GM23338 (cell line): ENCODE data around the gene TNS4.

Source experiments
- CTCF ChIP-seq, 2 experiments: fragments of 200-600 bp in 1 of 2; sonication (generic) in 1 of 2; conservative IDR thresholded peaks; 2 replicates each; pipeline versions ENCODE4 v1.5.1 to v1.6.1; 2016 to 2017; ENCODE audit warnings: antibody characterized with exemption in 2 of 2, low read depth in 2 of 2, mild to moderate bottlenecking in 2 of 2, moderate library complexity in 1 of 2
- EZH2 ChIP-seq: fragments of 200-600 bp; sonication (generic); IDR thresholded peaks from one replicate; pipeline ENCODE4 v1.8.0; 2017; ENCODE audit warnings: antibody characterized with exemption, mild to moderate bottlenecking, low read depth; ENCODE audit not compliant: unreplicated experiment
- EZH2phosphoT487 ChIP-seq: fragments of 200-600 bp; sonication (generic); IDR thresholded peaks from one replicate; pipeline ENCODE4 v1.8.1; 2018; ENCODE audit warnings: antibody characterized with exemption; ENCODE audit not compliant: unreplicated experiment
- POLR2AphosphoS5 ChIP-seq: IDR thresholded peaks from 2 replicates; pipeline ENCODE4 v1.6.1; 2016; ENCODE audit warnings: antibody characterized with exemption, low read depth
- REST ChIP-seq: IDR thresholded peaks from one replicate; pipeline ENCODE4 v1.6.1; 2018; ENCODE audit warnings: antibody characterized with exemption; ENCODE audit not compliant: unreplicated experiment
- TF ChIP-seq, protein P1 (sequence below): fragments of 250-450 bp; sonication (Bioruptor Pico); IDR thresholded peaks from 2 replicates; pipeline ENCODE4 v1.5.0; 2020; ENCODE audit warnings: mild to moderate bottlenecking, moderate library complexity

GRCh38 chr17:40526668-40527067 is 25.2 kb upstream of the TNS4 start:
- TF ChIP-seq REST: no peak
- TF ChIP-seq CTCF (conservative IDR thresholded peaks at IDR 0.05; ENCODE audit: low read depth in 2 of 2): peak in 1 of 2 experiments; percentile 9; a peak in 1 of 4 replicates
- TF ChIP-seq, protein P1, sequence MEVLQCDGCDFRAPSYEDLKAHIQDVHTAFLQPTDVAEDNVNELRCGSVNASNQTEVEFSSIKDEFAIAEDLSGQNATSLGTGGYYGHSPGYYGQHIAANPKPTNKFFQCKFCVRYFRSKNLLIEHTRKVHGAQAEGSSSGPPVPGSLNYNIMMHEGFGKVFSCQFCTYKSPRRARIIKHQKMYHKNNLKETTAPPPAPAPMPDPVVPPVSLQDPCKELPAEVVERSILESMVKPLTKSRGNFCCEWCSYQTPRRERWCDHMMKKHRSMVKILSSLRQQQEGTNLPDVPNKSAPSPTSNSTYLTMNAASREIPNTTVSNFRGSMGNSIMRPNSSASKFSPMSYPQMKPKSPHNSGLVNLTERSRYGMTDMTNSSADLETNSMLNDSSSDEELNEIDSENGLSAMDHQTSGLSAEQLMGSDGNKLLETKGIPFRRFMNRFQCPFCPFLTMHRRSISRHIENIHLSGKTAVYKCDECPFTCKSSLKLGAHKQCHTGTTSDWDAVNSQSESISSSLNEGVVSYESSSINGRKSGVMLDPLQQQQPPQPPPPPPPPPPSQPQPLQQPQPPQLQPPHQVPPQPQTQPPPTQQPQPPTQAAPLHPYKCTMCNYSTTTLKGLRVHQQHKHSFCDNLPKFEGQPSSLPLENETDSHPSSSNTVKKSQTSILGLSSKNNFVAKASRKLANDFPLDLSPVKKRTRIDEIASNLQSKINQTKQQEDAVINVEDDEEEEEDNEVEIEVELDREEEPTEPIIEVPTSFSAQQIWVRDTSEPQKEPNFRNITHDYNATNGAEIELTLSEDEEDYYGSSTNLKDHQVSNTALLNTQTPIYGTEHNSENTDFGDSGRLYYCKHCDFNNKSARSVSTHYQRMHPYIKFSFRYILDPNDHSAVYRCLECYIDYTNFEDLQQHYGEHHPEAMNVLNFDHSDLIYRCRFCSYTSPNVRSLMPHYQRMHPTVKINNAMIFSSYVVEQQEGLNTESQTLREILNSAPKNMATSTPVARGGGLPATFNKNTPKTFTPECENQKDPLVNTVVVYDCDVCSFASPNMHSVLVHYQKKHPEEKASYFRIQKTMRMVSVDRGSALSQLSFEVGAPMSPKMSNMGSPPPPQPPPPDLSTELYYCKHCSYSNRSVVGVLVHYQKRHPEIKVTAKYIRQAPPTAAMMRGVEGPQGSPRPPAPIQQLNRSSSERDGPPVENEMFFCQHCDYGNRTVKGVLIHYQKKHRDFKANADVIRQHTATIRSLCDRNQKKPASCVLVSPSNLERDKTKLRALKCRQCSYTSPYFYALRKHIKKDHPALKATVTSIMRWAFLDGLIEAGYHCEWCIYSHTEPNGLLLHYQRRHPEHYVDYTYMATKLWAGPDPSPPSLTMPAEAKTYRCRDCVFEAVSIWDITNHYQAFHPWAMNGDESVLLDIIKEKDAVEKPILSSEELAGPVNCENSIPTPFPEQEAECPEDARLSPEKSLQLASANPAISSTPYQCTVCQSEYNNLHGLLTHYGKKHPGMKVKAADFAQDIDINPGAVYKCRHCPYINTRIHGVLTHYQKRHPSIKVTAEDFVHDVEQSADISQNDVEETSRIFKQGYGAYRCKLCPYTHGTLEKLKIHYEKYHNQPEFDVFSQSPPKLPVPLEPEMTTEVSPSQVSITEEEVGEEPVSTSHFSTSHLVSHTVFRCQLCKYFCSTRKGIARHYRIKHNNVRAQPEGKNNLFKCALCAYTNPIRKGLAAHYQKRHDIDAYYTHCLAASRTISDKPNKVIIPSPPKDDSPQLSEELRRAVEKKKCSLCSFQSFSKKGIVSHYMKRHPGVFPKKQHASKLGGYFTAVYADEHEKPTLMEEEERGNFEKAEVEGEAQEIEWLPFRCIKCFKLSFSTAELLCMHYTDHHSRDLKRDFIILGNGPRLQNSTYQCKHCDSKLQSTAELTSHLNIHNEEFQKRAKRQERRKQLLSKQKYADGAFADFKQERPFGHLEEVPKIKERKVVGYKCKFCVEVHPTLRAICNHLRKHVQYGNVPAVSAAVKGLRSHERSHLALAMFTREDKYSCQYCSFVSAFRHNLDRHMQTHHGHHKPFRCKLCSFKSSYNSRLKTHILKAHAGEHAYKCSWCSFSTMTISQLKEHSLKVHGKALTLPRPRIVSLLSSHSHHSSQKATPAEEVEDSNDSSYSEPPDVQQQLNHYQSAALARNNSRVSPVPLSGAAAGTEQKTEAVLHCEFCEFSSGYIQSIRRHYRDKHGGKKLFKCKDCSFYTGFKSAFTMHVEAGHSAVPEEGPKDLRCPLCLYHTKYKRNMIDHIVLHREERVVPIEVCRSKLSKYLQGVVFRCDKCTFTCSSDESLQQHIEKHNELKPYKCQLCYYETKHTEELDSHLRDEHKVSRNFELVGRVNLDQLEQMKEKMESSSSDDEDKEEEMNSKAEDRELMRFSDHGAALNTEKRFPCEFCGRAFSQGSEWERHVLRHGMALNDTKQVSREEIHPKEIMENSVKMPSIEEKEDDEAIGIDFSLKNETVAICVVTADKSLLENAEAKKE (CRISPR knock-in tag): no peak
- no peak for TF ChIP-seq EZH2phosphoT487
- TF ChIP-seq EZH2: no peak
- no peak for TF ChIP-seq POLR2AphosphoS5
